ENCODE results near the gene EGR2. TPM values are rescaled to one million over a fixed set of nuclear protein-coding genes. Genes with fewer than 3 reads are reported as not detected.

EGR2 gene
- 0.41 TPM in 1 of 2 replicates, not detected in the other for total RNA-seq (2014; rRNA removed; shearing (Covaris generic); ENCODE audit: low replicate concordance)

DNA sequence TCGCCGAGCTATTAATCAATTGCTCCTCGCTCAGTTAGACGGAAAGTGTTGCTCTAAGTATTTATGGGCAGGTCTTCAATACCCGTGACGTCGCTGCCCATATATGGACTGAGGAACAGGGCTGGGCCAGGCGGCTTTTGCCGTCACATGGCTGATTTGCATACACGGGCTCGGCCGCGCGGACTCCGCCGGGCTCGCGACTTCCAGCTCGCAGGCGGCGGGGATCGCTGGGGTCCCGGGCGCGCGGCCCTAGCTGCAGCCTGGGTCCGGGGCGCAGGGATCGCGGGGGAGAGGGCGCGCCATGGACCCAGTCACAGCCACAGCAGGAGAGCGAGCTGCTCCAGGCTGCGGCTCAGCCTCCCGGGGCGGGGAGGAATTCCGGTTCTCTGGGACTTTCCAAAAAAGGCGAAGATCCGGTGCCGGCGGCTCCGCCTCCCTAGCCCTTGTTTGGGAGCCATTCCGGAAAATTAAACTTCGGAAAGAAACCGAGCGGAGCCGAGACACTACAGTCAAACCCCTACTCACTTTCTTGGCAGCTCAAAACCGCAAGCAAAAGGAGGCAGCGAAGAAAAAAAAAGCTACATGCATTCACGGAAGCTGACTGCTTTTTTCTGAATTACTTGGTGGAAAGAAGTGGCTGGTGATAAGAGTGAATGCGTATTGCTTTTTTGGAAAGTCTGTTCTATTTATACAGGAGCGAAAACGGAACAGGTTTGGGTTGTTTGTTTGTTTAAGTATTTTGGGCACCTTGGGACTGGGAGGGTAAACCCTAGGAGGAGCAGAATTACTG is at the start of gene EGR2:
Gene EGR2, minus strand, starts transcription at position 36 of the 790 bp plus-strand sequence. CDS start 337 bp downstream, outside the sequence.
- Histone ChIP-seq H3K9me3 (ENCODE audit: low read length) (no peaks in the 10 kb centered on the region), H3K9me2 (replicated peaks; ENCODE audit: insufficient read depth, low read length) (no peaks in the 10 kb centered on the region), H3K27me3 (ENCODE audit: low read length) (no peaks in the 10 kb centered on the region), H3K4me1 (ENCODE audit: low read length) (peaks cover 25% of the 10 kb centered on the region), H3K9ac (ENCODE audit: low read length) (peak within 1 kb of the TSS; percentile 72), H3K4me3 (ENCODE audit: low read length) (peak within 1 kb of the TSS; percentile 81), H3K36me3 (ENCODE audit: insufficient read depth, low read length) (no peaks in the 10 kb centered on the region), H3K4me2 (ENCODE audit: low read depth, low read length, poor library complexity, severe bottlenecking) (peak within 1 kb of the TSS; percentile 99), H3K27ac (ENCODE audit: low read length) (peak within 1 kb of the TSS; percentile 30; the same call in 1 of the 2 replicates), H4K20me1 (ENCODE audit: insufficient read depth, low read depth, low read length) (no peaks in the 10 kb centered on the region), H3K79me2 (ENCODE audit: low read length) (no peaks in the 10 kb centered on the region), H2AFZ (ENCODE audit: low read length) (peak within 1 kb of the TSS; percentile 97)
- DNase-seq = peak; percentile 97

DNA sequence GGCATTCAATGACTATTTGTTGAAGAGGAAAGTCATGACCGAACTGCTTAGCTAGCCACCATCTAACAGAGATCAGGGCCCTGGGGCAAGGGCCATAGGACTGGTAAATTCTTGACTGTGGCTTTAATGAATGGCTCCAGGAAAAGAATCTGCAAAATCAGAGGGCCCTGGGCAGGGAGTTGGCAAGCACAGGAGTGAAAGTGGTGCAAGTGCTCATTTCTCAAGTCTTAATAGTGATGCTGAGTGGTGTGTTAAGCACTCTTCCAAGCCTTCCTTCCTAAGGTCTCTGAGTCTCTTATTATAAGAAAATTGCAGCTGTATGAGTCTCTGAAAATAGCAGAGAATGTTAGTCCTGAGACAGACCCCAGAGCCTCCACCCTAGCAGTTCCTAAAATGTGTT is 46.3 kb upstream of the EGR2 start:
- no peak for DNase-seq
- Histone ChIP-seq H3K27me3 (ENCODE audit: low read length) (no peaks in the 10 kb centered on the region), H3K4me2 (ENCODE audit: low read depth, low read length, poor library complexity, severe bottlenecking) (no peak overlapping the region), H3K79me2 (ENCODE audit: low read length) (no peaks in the 10 kb centered on the region), H3K9me3 (ENCODE audit: low read length) (no peaks in the 10 kb centered on the region), H3K4me1 (ENCODE audit: low read length) (peaks cover 1% of the 10 kb centered on the region; the same call in 1 of the 2 replicates), H4K20me1 (ENCODE audit: insufficient read depth, low read depth, low read length) (no peaks in the 10 kb centered on the region), H3K36me3 (ENCODE audit: insufficient read depth, low read length) (no peaks in the 10 kb centered on the region), H3K27ac (ENCODE audit: low read length) (no peak overlapping the region), H3K9me2 (replicated peaks; ENCODE audit: insufficient read depth, low read length) (no peaks in the 10 kb centered on the region), H3K9ac (ENCODE audit: low read length) (no peak overlapping the region), H3K4me3 (ENCODE audit: low read length) (no peak overlapping the region), H2AFZ (ENCODE audit: low read length) (no peak overlapping the region)

DNA sequence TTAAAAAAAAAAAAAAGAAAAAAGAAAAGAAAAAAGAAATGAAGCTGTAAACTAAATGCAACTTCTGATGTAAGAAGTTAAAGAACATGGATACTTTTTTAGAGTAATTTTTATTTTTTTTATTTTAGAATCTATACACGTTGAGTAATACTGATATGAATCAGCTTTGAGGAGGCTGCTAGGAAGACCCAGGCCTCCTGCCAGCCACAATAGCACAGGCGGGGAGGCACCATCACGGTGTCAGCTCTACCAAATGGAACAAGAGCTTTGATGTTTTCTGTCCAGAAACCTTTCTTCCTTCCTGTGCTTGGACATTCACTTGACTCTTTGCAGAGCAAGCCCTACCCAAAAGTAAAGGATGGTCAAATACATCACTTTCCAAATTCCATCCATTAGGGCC is 45.3 kb upstream of the EGR2 start:
- Histone ChIP-seq H3K4me1 (ENCODE audit: low read length) (peaks cover 4% of the 10 kb centered on the region; the same call in 1 of the 2 replicates), H3K9me2 (replicated peaks; ENCODE audit: insufficient read depth, low read length) (no peaks in the 10 kb centered on the region), H2AFZ (ENCODE audit: low read length) (no peak overlapping the region), H3K9me3 (ENCODE audit: low read length) (no peaks in the 10 kb centered on the region), H3K36me3 (ENCODE audit: insufficient read depth, low read length) (no peaks in the 10 kb centered on the region), H4K20me1 (ENCODE audit: insufficient read depth, low read depth, low read length) (no peaks in the 10 kb centered on the region), H3K79me2 (ENCODE audit: low read length) (no peaks in the 10 kb centered on the region), H3K4me3 (ENCODE audit: low read length) (no peak overlapping the region), H3K4me2 (ENCODE audit: low read depth, low read length, poor library complexity, severe bottlenecking) (no peak overlapping the region), H3K9ac (ENCODE audit: low read length) (no peak overlapping the region), H3K27ac (ENCODE audit: low read length) (no peak overlapping the region), H3K27me3 (ENCODE audit: low read length) (no peaks in the 10 kb centered on the region)
- no peak for DNase-seq

DNA sequence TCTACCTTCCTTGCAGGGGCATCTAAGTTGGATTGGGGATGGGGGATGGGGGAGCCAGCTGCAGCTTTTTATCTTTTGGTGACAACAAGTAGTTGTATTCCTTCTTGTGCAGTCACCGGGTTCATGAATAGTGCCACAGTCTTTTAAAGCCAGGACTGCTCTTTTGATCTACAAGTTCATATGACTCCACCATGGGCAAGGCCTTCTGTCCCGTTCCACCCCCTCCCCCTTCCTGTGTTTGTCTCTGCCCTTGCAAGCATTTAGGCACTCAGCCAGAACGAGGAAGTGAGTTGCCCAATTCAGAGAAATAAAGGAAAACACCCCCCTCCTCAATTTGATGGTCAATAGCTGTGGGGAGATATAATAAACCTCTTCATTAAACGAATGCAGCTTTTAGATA is 44.8 kb upstream of the EGR2 start:
- H3K4me3 ChIP-seq (ENCODE audit: low read length) = no peak overlapping the region
- H3K36me3 ChIP-seq (ENCODE audit: insufficient read depth, low read length) = no peaks in the 10 kb centered on the region
- H3K27me3 ChIP-seq (ENCODE audit: low read length) = no peaks in the 10 kb centered on the region
- no peak overlapping the region for H3K4me2 ChIP-seq (ENCODE audit: low read depth, low read length, poor library complexity, severe bottlenecking)
- DNase-seq = no peak
- H3K9me3 ChIP-seq (ENCODE audit: low read length) = no peaks in the 10 kb centered on the region
- H4K20me1 ChIP-seq (ENCODE audit: insufficient read depth, low read depth, low read length) = no peaks in the 10 kb centered on the region
- H3K79me2 ChIP-seq (ENCODE audit: low read length) = no peaks in the 10 kb centered on the region
- H3K9me2 ChIP-seq (replicated peaks; ENCODE audit: insufficient read depth, low read length) = no peaks in the 10 kb centered on the region
- no peak overlapping the region for H3K9ac ChIP-seq (ENCODE audit: low read length)
- H3K4me1 ChIP-seq (ENCODE audit: low read length) = peaks cover 4% of the 10 kb centered on the region; the same call in 1 of the 2 replicates
- no peak overlapping the region for H3K27ac ChIP-seq (ENCODE audit: low read length)
- no peak overlapping the region for H2AFZ ChIP-seq (ENCODE audit: low read length)

DNA sequence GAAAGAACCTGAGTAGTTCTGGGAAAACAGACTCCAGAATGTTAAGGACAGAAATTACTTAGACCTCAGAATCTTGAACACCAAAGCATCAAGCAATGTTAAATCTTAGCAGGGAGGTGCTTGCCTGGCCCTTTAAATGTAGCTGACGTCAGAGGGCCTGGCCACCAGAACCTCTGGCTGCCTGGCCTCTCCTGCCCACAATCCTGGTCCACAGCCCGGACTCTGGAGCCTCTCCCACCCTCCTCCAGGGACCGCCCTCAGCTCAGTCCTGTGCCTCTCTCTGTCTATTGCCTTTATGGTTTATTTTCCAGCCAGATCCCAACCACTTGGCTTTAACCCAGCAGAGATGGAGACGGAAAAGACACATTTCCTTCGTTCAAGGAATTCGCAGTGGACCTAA is 42.2 kb upstream of the EGR2 start:
- Histone ChIP-seq H3K27me3 (ENCODE audit: low read length) (no peaks in the 10 kb centered on the region), H3K9ac (ENCODE audit: low read length) (no peak overlapping the region), H3K4me1 (ENCODE audit: low read length) (peaks cover 7% of the 10 kb centered on the region), H3K36me3 (ENCODE audit: insufficient read depth, low read length) (no peaks in the 10 kb centered on the region), H3K79me2 (ENCODE audit: low read length) (no peaks in the 10 kb centered on the region), H3K4me2 (ENCODE audit: low read depth, low read length, poor library complexity, severe bottlenecking) (no peak overlapping the region), H3K4me3 (ENCODE audit: low read length) (no peak overlapping the region), H3K27ac (ENCODE audit: low read length) (no peak overlapping the region), H2AFZ (ENCODE audit: low read length) (no peak overlapping the region), H3K9me3 (ENCODE audit: low read length) (no peaks in the 10 kb centered on the region), H4K20me1 (ENCODE audit: insufficient read depth, low read depth, low read length) (no peaks in the 10 kb centered on the region), H3K9me2 (replicated peaks; ENCODE audit: insufficient read depth, low read length) (no peaks in the 10 kb centered on the region)
- no peak for DNase-seq

DNA sequence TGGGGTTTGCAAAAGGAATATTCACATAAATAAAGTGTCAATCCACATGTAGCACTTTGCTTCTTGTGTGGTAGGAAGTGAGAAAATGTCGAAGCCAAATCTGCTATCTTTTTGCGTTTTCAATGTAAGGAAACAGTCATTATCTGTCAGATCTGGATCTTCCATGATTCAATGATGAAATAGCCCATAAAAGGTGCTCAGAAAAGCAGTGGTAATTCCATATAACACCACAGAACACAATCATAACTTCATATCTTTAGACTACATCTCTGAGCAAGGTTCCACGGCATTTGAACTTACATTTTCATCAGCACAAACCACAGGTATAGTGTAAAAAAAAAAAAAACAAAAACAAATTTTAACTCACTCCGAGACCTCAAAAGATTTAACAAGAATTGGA is 39.9 kb upstream of the EGR2 start:
- H3K27ac ChIP-seq (ENCODE audit: low read length) = no peak overlapping the region
- peaks cover 14% of the 10 kb centered on the region for H3K4me1 ChIP-seq (ENCODE audit: low read length)
- H3K27me3 ChIP-seq (ENCODE audit: low read length) = no peaks in the 10 kb centered on the region
- H3K4me3 ChIP-seq (ENCODE audit: low read length) = no peak overlapping the region
- no peaks in the 10 kb centered on the region for H4K20me1 ChIP-seq (ENCODE audit: insufficient read depth, low read depth, low read length)
- no peaks in the 10 kb centered on the region for H3K9me2 ChIP-seq (replicated peaks; ENCODE audit: insufficient read depth, low read length)
- no peaks in the 10 kb centered on the region for H3K36me3 ChIP-seq (ENCODE audit: insufficient read depth, low read length)
- H3K9me3 ChIP-seq (ENCODE audit: low read length) = no peaks in the 10 kb centered on the region
- no peaks in the 10 kb centered on the region for H3K79me2 ChIP-seq (ENCODE audit: low read length)
- no peak overlapping the region for H3K4me2 ChIP-seq (ENCODE audit: low read depth, low read length, poor library complexity, severe bottlenecking)
- DNase-seq = no peak
- H2AFZ ChIP-seq (ENCODE audit: low read length) = no peak overlapping the region
- H3K9ac ChIP-seq (ENCODE audit: low read length) = no peak overlapping the region

DNA sequence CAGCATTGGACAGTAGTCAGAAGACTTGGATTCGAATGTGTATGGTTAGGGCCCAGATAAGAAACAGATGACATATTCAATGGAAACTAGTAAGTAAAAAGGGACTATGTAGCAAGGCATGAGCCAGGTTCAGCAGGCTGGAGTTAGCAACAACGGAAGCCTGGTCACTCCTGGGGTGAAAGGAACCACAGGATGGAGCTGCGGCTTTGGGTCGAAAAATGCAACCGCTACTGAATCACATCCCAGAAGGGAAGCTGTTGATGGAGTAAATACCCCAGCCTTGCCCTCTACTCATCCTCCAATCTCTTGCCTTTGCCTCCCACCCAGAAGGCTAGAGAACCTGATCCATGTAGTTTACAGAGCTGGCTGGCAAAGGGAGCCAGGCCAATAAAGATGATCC is 37.5 kb upstream of the EGR2 start:
- Histone ChIP-seq H3K9me2 (replicated peaks; ENCODE audit: insufficient read depth, low read length) (no peaks in the 10 kb centered on the region), H3K27me3 (ENCODE audit: low read length) (no peaks in the 10 kb centered on the region), H3K4me3 (ENCODE audit: low read length) (no peak overlapping the region), H3K4me2 (ENCODE audit: low read depth, low read length, poor library complexity, severe bottlenecking) (no peak overlapping the region), H3K36me3 (ENCODE audit: insufficient read depth, low read length) (no peaks in the 10 kb centered on the region), H3K79me2 (ENCODE audit: low read length) (no peaks in the 10 kb centered on the region), H2AFZ (ENCODE audit: low read length) (no peak overlapping the region), H3K27ac (ENCODE audit: low read length) (no peak overlapping the region), H4K20me1 (ENCODE audit: insufficient read depth, low read depth, low read length) (no peaks in the 10 kb centered on the region), H3K9me3 (ENCODE audit: low read length) (no peaks in the 10 kb centered on the region), H3K4me1 (ENCODE audit: low read length) (peaks cover 14% of the 10 kb centered on the region), H3K9ac (ENCODE audit: low read length) (no peak overlapping the region)
- DNase-seq = no peak

DNA sequence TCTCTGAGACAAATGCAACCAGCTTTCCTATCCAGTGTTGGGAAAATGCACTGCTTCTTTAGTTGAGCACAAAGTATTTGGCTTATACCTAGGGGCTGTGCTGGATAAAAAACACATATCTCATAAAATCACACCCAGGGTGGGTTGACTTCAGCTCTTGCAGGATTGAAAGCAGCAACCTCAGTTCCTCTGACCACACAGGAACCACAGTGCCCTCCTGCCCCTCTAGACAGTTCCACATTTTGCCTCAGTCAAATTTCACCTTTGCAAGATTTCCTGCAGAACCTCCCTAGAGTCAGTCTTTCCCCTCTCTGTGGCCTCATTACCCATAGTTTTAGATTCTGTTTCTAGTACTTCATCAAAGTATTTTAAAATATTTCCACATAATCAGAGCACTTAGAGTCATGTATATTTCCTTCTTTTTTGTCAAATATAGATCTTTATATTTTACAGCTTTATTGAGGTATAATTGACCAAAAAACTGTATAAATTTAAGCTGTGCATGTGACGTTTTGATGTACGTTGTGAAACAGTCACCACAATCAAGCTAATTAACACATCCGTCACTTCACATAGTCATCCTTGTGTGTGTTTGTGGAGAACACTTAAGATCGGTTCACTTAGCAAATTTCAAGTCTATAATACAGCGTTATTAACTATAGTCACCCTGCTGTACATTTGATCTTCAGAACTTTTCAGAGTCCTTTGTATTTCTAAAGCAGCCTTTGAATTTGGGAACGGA is 37.0 kb upstream of the EGR2 start:
- H3K79me2 ChIP-seq (ENCODE audit: low read length) = no peaks in the 10 kb centered on the region
- no peak overlapping the region for H3K9ac ChIP-seq (ENCODE audit: low read length)
- no peak overlapping the region for H3K4me2 ChIP-seq (ENCODE audit: low read depth, low read length, poor library complexity, severe bottlenecking)
- DNase-seq = peak; percentile 76
- no peak overlapping the region for H3K4me3 ChIP-seq (ENCODE audit: low read length)
- H3K9me3 ChIP-seq (ENCODE audit: low read length) = no peaks in the 10 kb centered on the region
- no peaks in the 10 kb centered on the region for H4K20me1 ChIP-seq (ENCODE audit: insufficient read depth, low read depth, low read length)
- H3K27ac ChIP-seq (ENCODE audit: low read length) = no peak overlapping the region
- H3K27me3 ChIP-seq (ENCODE audit: low read length) = no peaks in the 10 kb centered on the region; the same call in 1 of the 2 replicates
- no peaks in the 10 kb centered on the region for H3K36me3 ChIP-seq (ENCODE audit: insufficient read depth, low read length)
- H3K4me1 ChIP-seq (ENCODE audit: low read length) = peaks cover 14% of the 10 kb centered on the region
- H3K9me2 ChIP-seq (replicated peaks; ENCODE audit: insufficient read depth, low read length) = no peaks in the 10 kb centered on the region
- no peak overlapping the region for H2AFZ ChIP-seq (ENCODE audit: low read length)
